Endothelial cell (in vitro differentiated cells): ENCODE data around the gene DNAH5. TPM values are rescaled to one million over a fixed set of nuclear protein-coding genes. Genes with fewer than 3 reads are reported as not detected.

Source experiments
- DNase-seq: peaks from one replicate; pipeline ENCODE4 v3.0.0; 2021; ENCODE audit warnings: low spot score
- H3K27ac Mint-ChIP-seq: one replicate; pipeline ENCODE4 v1.8.0; 2021; ENCODE audit warnings: mixed read lengths, inconsistent platforms; ENCODE audit not compliant: unreplicated experiment
- H3K27me3 Mint-ChIP-seq: one replicate; pipeline ENCODE4 v1.8.0; 2021; ENCODE audit warnings: mild to moderate bottlenecking, moderate library complexity, mixed read lengths, inconsistent platforms; ENCODE audit not compliant: unreplicated experiment
- H3K36me3 Mint-ChIP-seq: one replicate; pipeline ENCODE4 v1.8.0; 2021; ENCODE audit warnings: mild to moderate bottlenecking, low read depth, mixed read lengths, inconsistent platforms; ENCODE audit not compliant: unreplicated experiment
- H3K4me1 Mint-ChIP-seq: one replicate; pipeline ENCODE4 v1.8.0; 2021; ENCODE audit warnings: mild to moderate bottlenecking, mixed read lengths, inconsistent platforms; ENCODE audit not compliant: unreplicated experiment
- H3K4me3 Mint-ChIP-seq: one replicate; pipeline ENCODE4 v1.8.0; 2021; ENCODE audit warnings: mild to moderate bottlenecking, mixed read lengths, inconsistent platforms; ENCODE audit not compliant: unreplicated experiment
- H3K9me3 Mint-ChIP-seq: one replicate; pipeline ENCODE4 v1.8.0; 2021; ENCODE audit warnings: mixed read lengths, inconsistent platforms; ENCODE audit not compliant: unreplicated experiment
- CTCF ChIP-seq: fragments of 200-600 bp; sonication (generic); IDR thresholded peaks from one replicate; pipeline ENCODE4 v1.5.0; 2021; ENCODE audit warnings: antibody characterized with exemption; ENCODE audit not compliant: unreplicated experiment
- total RNA-seq: library from RNA; stranded (reverse); fragmentation: NEBNext Ultra II Directional; extraction: Animal tissue kit (Norgen Biotek cat#: 25700); gene quantifications from one replicate; pipeline ENCODE4 v1.2.1, GENCODE V29; 2021; ENCODE audit not compliant: unreplicated experiment

The DNAH5 gene
- total RNA-seq, 1 donor from 2014 or later = 0.80 TPM

- Mint-ChIP-seq H3K4me1 (peaks cover 4% of the 10 kb centered on the region), H3K4me3 (no peak overlapping the region), H3K36me3 (no peaks in the 10 kb centered on the region), H3K27me3 (peaks cover 6% of the 10 kb centered on the region), H3K27ac (no peak overlapping the region), H3K9me3 (no peaks in the 10 kb centered on the region)
- DNase-seq = no peak
- TF ChIP-seq CTCF = no peak
Measured at GRCh38 chr5:13943676-13944075, 812 bp downstream of the DNAH5 start.

DNA sequence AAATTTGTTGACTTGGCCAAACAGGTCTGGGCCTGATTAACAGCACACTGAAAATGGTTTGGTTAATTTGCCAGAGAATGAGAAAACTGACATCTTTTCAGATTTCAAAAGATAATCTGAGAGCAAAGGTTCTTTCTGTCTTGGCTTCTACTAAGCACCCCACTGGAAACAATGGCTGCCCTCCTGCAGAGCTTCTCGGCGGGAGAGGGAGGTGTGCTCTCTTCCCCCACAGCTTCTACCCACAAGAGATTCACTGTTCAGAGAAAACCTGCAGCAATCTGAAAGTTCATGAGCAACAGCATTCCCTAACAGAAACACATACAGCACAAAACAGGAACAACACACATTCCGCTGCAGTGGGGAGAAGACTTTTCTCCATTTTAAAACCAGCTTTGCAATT is 3.0 kb downstream of the DNAH5 start:
- H3K27ac Mint-ChIP-seq = no peak overlapping the region
- DNase-seq = no peak
- no peaks in the 10 kb centered on the region for H3K4me1 Mint-ChIP-seq
- H3K4me3 Mint-ChIP-seq = no peak overlapping the region
- no peaks in the 10 kb centered on the region for H3K9me3 Mint-ChIP-seq
- no peaks in the 10 kb centered on the region for H3K36me3 Mint-ChIP-seq
- no peak for TF ChIP-seq CTCF
- peaks cover 9% of the 10 kb centered on the region for H3K27me3 Mint-ChIP-seq

- Mint-ChIP-seq H3K4me3 (no peak overlapping the region), H3K27me3 (peaks cover 9% of the 10 kb centered on the region), H3K9me3 (no peaks in the 10 kb centered on the region), H3K4me1 (no peaks in the 10 kb centered on the region), H3K36me3 (no peaks in the 10 kb centered on the region), H3K27ac (no peak overlapping the region)
- TF ChIP-seq CTCF = no peak
- DNase-seq = no peak
Measured at GRCh38 chr5:13939638-13940037, 4.8 kb downstream of the DNAH5 start.

GRCh38 chr5:13934921-13935320 is 9.6 kb downstream of the DNAH5 start:
- no peak for TF ChIP-seq CTCF
- Mint-ChIP-seq H3K36me3 (no peaks in the 10 kb centered on the region), H3K27ac (no peak overlapping the region), H3K4me1 (no peaks in the 10 kb centered on the region), H3K9me3 (no peaks in the 10 kb centered on the region), H3K27me3 (peaks cover 6% of the 10 kb centered on the region), H3K4me3 (no peak overlapping the region)
- DNase-seq = no peak

GRCh38 chr5:13934125-13934524 is 10.4 kb downstream of the DNAH5 start:
- TF ChIP-seq CTCF = no peak
- no peaks in the 10 kb centered on the region for H3K4me1 Mint-ChIP-seq
- peaks cover 5% of the 10 kb centered on the region for H3K27me3 Mint-ChIP-seq
- no peak for DNase-seq
- H3K27ac Mint-ChIP-seq = no peak overlapping the region
- H3K36me3 Mint-ChIP-seq = no peaks in the 10 kb centered on the region
- no peak overlapping the region for H3K4me3 Mint-ChIP-seq
- H3K9me3 Mint-ChIP-seq = no peaks in the 10 kb centered on the region
